Measurements from ENCODE around the gene LRRTM4. TPM values are rescaled to one million over a fixed set of nuclear protein-coding genes. Genes with fewer than 3 reads are reported as not detected.

LRRTM4 gene
- total and polyA plus RNA-seq, 10 of the 15 experiments (the other 5 are each of a cell fraction or from before 2014, with no cell fraction given): 0.01 to 1.0 TPM; not detected in 8

GRCh38 chr2:77081597-77081996 lies 440.6 kb downstream of the LRRTM4 start:
- ChIA-PET CTCF (interaction anchor here (1.6 kb wide), 1 partner anchor 15 kb away, joined by 4 read pairs; no protein-coding TSS in a partner anchor), POLR2A (no interaction called here), RAD21 (ENCODE audit: unreplicated experiment) (no interaction called here), SMC1A (ENCODE audit: uncharacterized antibody, unreplicated experiment) (no interaction called here)
- FAIRE-seq: no peak
- no peak for DNase-seq (ENCODE audit: low read depth, low spot score)
- Histone ChIP-seq H3K79me2 (ENCODE audit: control insufficient read depth, insufficient read depth, low read length) (no peaks in the 10 kb centered on the region), H3K36me3 (ENCODE audit: control insufficient read depth in 2 of 2, insufficient read depth in 2 of 2, low read length in 1 of 2) (no peaks in the 10 kb centered on the region), H4K20me1 (ENCODE audit: control insufficient read depth, insufficient read depth) (no peaks in the 10 kb centered on the region), H3K27ac (ENCODE audit: control insufficient read depth, insufficient read depth) (no peak overlapping the region), H2AFZ (ENCODE audit: control insufficient read depth, low read depth, low read length) (no peak overlapping the region), H3K4me3 (no peak overlapping the region), H3K4me1 (ENCODE audit: control insufficient read depth, insufficient read depth, low read length) (no peaks in the 10 kb centered on the region), H3K9me3 (replicated peaks; ENCODE audit: control insufficient read depth, insufficient read depth, low read length) (no peaks in the 10 kb centered on the region), H3K9ac (ENCODE audit: control insufficient read depth, insufficient read depth, low read length) (no peak overlapping the region), H3K4me2 (ENCODE audit: control insufficient read depth, insufficient read depth) (no peak overlapping the region), H3K27me3 (replicated peaks in 1 of 2; ENCODE audit: control insufficient read depth in 2 of 2, insufficient read depth in 2 of 2, low read length in 1 of 2) (no peaks in the 10 kb centered on the region)
- in situ Hi-C loops (cut with MboI): no loop called here
- BruUV-seq (replicated peaks): no TSS peak
- ATAC-seq: no peak
- TF ChIP-seq FOS (IDR thresholded peaks at IDR 0.05; ENCODE audit: borderline replicate concordance, extremely low read depth, insufficient read length) (no peak), RFX5 (IDR thresholded peaks at IDR 0.05; ENCODE audit: low read depth, low read length) (no peak), NFIC (IDR thresholded peaks at IDR 0.05; ENCODE audit: low read depth, low read length) (no peak), SMAD1 (IDR thresholded peaks at IDR 0.05; ENCODE audit: low read depth, partially characterized antibody) (no peak), KAT2A (conservative IDR thresholded peaks at IDR 0.05; ENCODE audit: control insufficient read depth, low read depth, low read length) (no peak), RELB (IDR thresholded peaks at IDR 0.05; ENCODE audit: low read depth) (no peak)
- 38% methylated on average over 2 of the region's 2 CpGs for WGBS (ENCODE audit: insufficient coverage, insufficient replicate concordance, low lambda C conversion rate, missing lambda C conversion rate)
- intact Hi-C loops (cut with micrococcal nuclease; ENCODE audit: unreplicated experiment): no loop called here

- intact Hi-C loops (cut with micrococcal nuclease; ENCODE audit: unreplicated experiment): no loop called here
- BruUV-seq (replicated peaks): no TSS peak
- Histone ChIP-seq H3K9me3 (replicated peaks; ENCODE audit: control insufficient read depth, insufficient read depth, low read length) (no peaks in the 10 kb centered on the region), H3K79me2 (ENCODE audit: control insufficient read depth, insufficient read depth, low read length) (no peaks in the 10 kb centered on the region), H4K20me1 (ENCODE audit: control insufficient read depth, insufficient read depth) (no peaks in the 10 kb centered on the region), H3K36me3 (ENCODE audit: control insufficient read depth in 2 of 2, insufficient read depth in 2 of 2, low read length in 1 of 2) (no peaks in the 10 kb centered on the region), H3K27ac (ENCODE audit: control insufficient read depth, insufficient read depth) (no peak overlapping the region), H3K27me3 (replicated peaks in 1 of 2; ENCODE audit: control insufficient read depth in 2 of 2, insufficient read depth in 2 of 2, low read length in 1 of 2) (no peaks in the 10 kb centered on the region), H3K4me3 (no peak overlapping the region), H3K4me2 (ENCODE audit: control insufficient read depth, insufficient read depth) (no peak overlapping the region), H3K4me1 (ENCODE audit: control insufficient read depth, insufficient read depth, low read length) (no peaks in the 10 kb centered on the region), H3K9ac (ENCODE audit: control insufficient read depth, insufficient read depth, low read length) (no peak overlapping the region), H2AFZ (ENCODE audit: control insufficient read depth, low read depth, low read length) (no peak overlapping the region)
- FAIRE-seq (no peak), ATAC-seq (no peak), DNase-seq (ENCODE audit: low read depth, low spot score) (no peak)
- RAD21 ChIA-PET (ENCODE audit: unreplicated experiment): no interaction called here
- CTCF ChIA-PET: interaction anchor here (1.0 kb wide), 1 partner anchor 24 kb away, joined by 3 read pairs; no protein-coding TSS in a partner anchor
- TF ChIP-seq E4F1 (IDR thresholded peaks at IDR 0.05; ENCODE audit: borderline replicate concordance, partially characterized antibody) (no peak), MLLT1 (IDR thresholded peaks at IDR 0.05) (no peak), PML (IDR thresholded peaks at IDR 0.05; ENCODE audit: low read length) (no peak), RFX5 (IDR thresholded peaks at IDR 0.05; ENCODE audit: low read depth, low read length) (no peak)
- POLR2A ChIA-PET: no interaction called here
- in situ Hi-C loops (cut with MboI): no loop called here
- 0% methylated on average over 1 of the region's 1 CpG for WGBS (ENCODE audit: insufficient coverage, insufficient replicate concordance, low lambda C conversion rate, missing lambda C conversion rate)
- SMC1A ChIA-PET (ENCODE audit: uncharacterized antibody, unreplicated experiment): no interaction called here
Observed at GRCh38 chr2:77064324-77064723, 457.9 kb downstream of the LRRTM4 start.

Measured in GM12878 (cell line).